Endothelial cell of umbilical vein (primary cell): ENCODE measurements around the gene TMEM273. TPM values are rescaled to one million over a fixed set of nuclear protein-coding genes. Genes with fewer than 3 reads are reported as not detected.

Experiments
- BruUV-seq: library from RNA; stranded (reverse); fragments of 400-500 nt; replicated peaks from 2 replicates; lab custom pipeline; 2021; lab: Mats Ljungman, UMichigan
- CTCF ChIA-PET: fragments of 300-600, 350-600 bp; sonication (Branson Sonifier 250); formaldehyde crosslinking; loops from one replicate; lab custom pipeline; 2021; ENCODE audit warnings: antibody characterized with exemption, inconsistent platforms; lab: Charles Lee
- POLR2A ChIA-PET: fragments of 300-600, 350-600 bp; sonication (Branson Sonifier 250); formaldehyde crosslinking; loops from one replicate; lab custom pipeline; 2021; ENCODE audit warnings: antibody characterized with exemption, inconsistent platforms; lab: Charles Lee
- DNase-seq: peaks from one replicate; pipeline ENCODE4 v3.0.0-alpha.2; 2011; ENCODE audit warnings: low read depth, low spot score
- FAIRE-seq: peaks from 2 replicates; lab custom pipeline; 2011; peaks lifted over from hg19 to GRCh38; lab: Jason Lieb, UNC
- H2AFZ ChIP-seq: 2 replicates; pipeline ENCODE4 v1.6.0; 2012; ENCODE audit warnings: low read depth, low read length, control low read depth, inconsistent platforms
- H3K27ac ChIP-seq: 2 replicates; pipeline ENCODE4 v1.5.1; 2011; ENCODE audit warnings: low read depth, mild to moderate bottlenecking, control low read depth, low read length, moderate library complexity; ENCODE audit not compliant: insufficient read depth
- H3K27me3 ChIP-seq, 2 experiments: 2 replicates each; pipeline versions ENCODE4 v1.6.0 to v1.6.1; 2011; ENCODE audit warnings: low read length in 2 of 2, mixed read lengths in 1 of 2; ENCODE audit not compliant: control insufficient read depth in 2 of 2, insufficient read depth in 2 of 2
- H3K36me3 ChIP-seq, 2 experiments: 2 replicates in 1 of 2; 3 replicates in 1 of 2; pipeline ENCODE4 v1.5.1; 2011; ENCODE audit warnings: low read length in 2 of 2, mild to moderate bottlenecking in 1 of 2, moderate library complexity in 1 of 2; ENCODE audit not compliant: control insufficient read depth in 2 of 2, insufficient read depth in 2 of 2; ENCODE audit errors: extremely low read depth in 1 of 2
- H3K4me1 ChIP-seq: 3 replicates; pipeline ENCODE4 v1.5.1; 2011; ENCODE audit warnings: mild to moderate bottlenecking, low read length; ENCODE audit not compliant: control insufficient read depth, insufficient read depth; ENCODE audit errors: extremely low read depth
- H3K4me2 ChIP-seq: 2 replicates; pipeline ENCODE4 v1.6.1; 2011; ENCODE audit warnings: low read length, control low read depth, mixed read lengths; ENCODE audit not compliant: insufficient read depth
- H3K4me3 ChIP-seq, 3 experiments: fragments of 200-600 bp in 1 of 3; sonication (generic), shearing (Covaris generic) in 1 of 3; replicated peaks in 1 of 3; 2 replicates each; pipeline ENCODE4 v1.5.1; 2011 to 2016; ENCODE audit warnings: control low read depth in 3 of 3, low read length in 3 of 3, mild to moderate bottlenecking in 2 of 3, inconsistent platforms in 1 of 3, low read depth in 1 of 3, moderate library complexity in 1 of 3; ENCODE audit not compliant: insufficient read depth in 1 of 3
- H3K79me2 ChIP-seq: 2 replicates; pipeline ENCODE4 v1.6.0; 2012; ENCODE audit warnings: low read length, inconsistent platforms; ENCODE audit not compliant: control insufficient read depth, insufficient read depth
- H3K9ac ChIP-seq: replicated peaks from 2 replicates; pipeline ENCODE3; 2011; ENCODE audit warnings: low read length, control low read depth; ENCODE audit not compliant: insufficient read depth; ENCODE audit errors: extremely low read depth
- H3K9me1 ChIP-seq: replicated peaks from 3 replicates; pipeline ENCODE4 v1.6.0; 2011; ENCODE audit warnings: mild to moderate bottlenecking, low read length; ENCODE audit not compliant: control insufficient read depth, insufficient read depth; ENCODE audit errors: extremely low read depth
- H3K9me3 ChIP-seq: replicated peaks from 2 replicates; pipeline ENCODE4 v1.5.1; 2012; ENCODE audit warnings: low read length, inconsistent platforms; ENCODE audit not compliant: control insufficient read depth, insufficient read depth
- H4K20me1 ChIP-seq: replicated peaks from 2 replicates; pipeline ENCODE3; 2011; ENCODE audit warnings: mild to moderate bottlenecking, low read length; ENCODE audit not compliant: control insufficient read depth, insufficient read depth; ENCODE audit errors: extremely low read depth
- CTCF ChIP-seq, 2 donors: IDR thresholded peaks; 1 replicate in 1 of 2; 2 replicates in 1 of 2; pipeline ENCODE4 v1.5.1; 2011; ENCODE audit warnings: low read length in 2 of 2, mild to moderate bottlenecking in 2 of 2, moderate library complexity in 2 of 2, control low read depth in 1 of 2, inconsistent platforms in 1 of 2, low read depth in 1 of 2; ENCODE audit not compliant: insufficient read depth in 1 of 2; ENCODE audit errors: extremely low read depth in 1 of 2
- EZH2 ChIP-seq: IDR thresholded peaks from 2 replicates; pipeline ENCODE4 v1.6.1; 2012; ENCODE audit warnings: borderline replicate concordance, low read depth, mild to moderate bottlenecking, moderate library complexity, low read length, inconsistent platforms; ENCODE audit not compliant: severe bottlenecking
- GATA2 ChIP-seq: IDR thresholded peaks from 2 replicates; pipeline ENCODE4 v1.7.0; 2011; ENCODE audit warnings: low read depth, mild to moderate bottlenecking, moderate library complexity, mixed read lengths, low read length; ENCODE audit not compliant: insufficient read length, insufficient read depth
- MAX ChIP-seq: IDR thresholded peaks from 2 replicates; pipeline ENCODE4 v1.6.1; 2011; ENCODE audit not compliant: insufficient read depth, insufficient read length
- MYC ChIP-seq: IDR thresholded peaks from one replicate; pipeline ENCODE4 v1.6.1; 2011; ENCODE audit warnings: mild to moderate bottlenecking, low read depth, low read length
- POLR2A ChIP-seq: IDR thresholded peaks from 2 replicates; pipeline ENCODE4 v1.6.1; 2012; ENCODE audit warnings: low read depth, mild to moderate bottlenecking, control low read depth, low read length
- POLR2AphosphoS5 ChIP-seq: IDR thresholded peaks from 2 replicates; pipeline ENCODE4 v1.6.1; 2012; ENCODE audit warnings: low read depth, mild to moderate bottlenecking, control low read depth, low read length, moderate library complexity; ENCODE audit not compliant: insufficient read depth
- dilution Hi-C: fragments of 300-500 bp; cut with MboI; formaldehyde crosslinking; loops from one replicate; pipeline ENCODE4 v1.15.0; 2019; ENCODE audit warnings: low sequenced_read_pairs; ENCODE audit not compliant: extremely low pct_ligation_motif_present
- intact Hi-C: fragments of 100-400 bp; cut with micrococcal nuclease; formaldehyde crosslinking; loops from one replicate; pipeline ENCODE4 v1.10.0; 2022
- polyA plus RNA-seq, 4 experiments: library from polyadenylated mRNA; depleted of rRNA in 3 of 4; stranded (reverse) in 3 of 4; unstranded in 1 of 4; fragments of >200 nt; gene quantifications; 2 replicates each; pipeline versions ENCODE4 v1.2.1 to v1.2.3, GENCODE V29; 2011 to 2012; ENCODE audit warnings: missing spikeins in 1 of 4
- total RNA-seq: library from RNA; stranded (reverse); gene quantifications from 2 replicates; pipeline ENCODE4 v1.2.3, GENCODE V29; 2021

The TMEM273 gene
- total and polyA plus RNA-seq, 2 donors (not counting 3 experiments of a cell fraction or from before 2014, with no cell fraction given), result 1.9 to 3.7 TPM

GRCh38 chr10:49163741-49164140 is 24.4 kb downstream of the TMEM273 start:
- no peak overlapping the region for H3K4me3 ChIP-seq
- H3K27me3 ChIP-seq, result no peaks in the 10 kb centered on the region
- H3K27ac ChIP-seq, result no peak overlapping the region
- no peaks in the 10 kb centered on the region for H3K4me1 ChIP-seq
- no peak for FAIRE-seq
- DNase-seq, result no peak
- no peaks in the 10 kb centered on the region for H3K9me1 ChIP-seq
- POLR2A ChIA-PET, result no interaction called here
- no peak for TF ChIP-seq EZH2
- no peak for TF ChIP-seq POLR2AphosphoS5
- TF ChIP-seq MYC, result no peak
- TF ChIP-seq GATA2, result no peak
- no peak for TF ChIP-seq CTCF (IDR thresholded peaks at IDR 0.05; ENCODE audit: extremely low read depth in 1 of 2, insufficient read depth in 1 of 2, low read depth in 1 of 2, low read length in 2 of 2)
- no peak for TF ChIP-seq POLR2A
- no peak for TF ChIP-seq MAX
- CTCF ChIA-PET, result interaction anchor here (0.8 to 2.1 kb wide), 13 partner anchors 12 to 505 kb away, joined by 3 to 49 read pairs (median 4); no protein-coding TSS in a partner anchor
- no peaks in the 10 kb centered on the region for H3K36me3 ChIP-seq
- dilution Hi-C loops (no loop called here), intact Hi-C loops (loop anchor here (1.0 kb wide), 3 partner anchors 182 to 505 kb away; no protein-coding TSS in a partner anchor)
- no peak overlapping the region for H3K9ac ChIP-seq
- no peak overlapping the region for H2AFZ ChIP-seq
- no peak overlapping the region for H3K4me2 ChIP-seq
- H3K79me2 ChIP-seq, result no peaks in the 10 kb centered on the region
- no peaks in the 10 kb centered on the region for H3K9me3 ChIP-seq
- no peaks in the 10 kb centered on the region for H4K20me1 ChIP-seq
- no TSS peak for BruUV-seq
